SK-N-MC (cell line): ENCODE data around the gene PPFIBP2.

Source experiments
- DNase-seq: peaks from one replicate; pipeline ENCODE4 v3.0.0-alpha.2; 2011; ENCODE audit warnings: low read depth, low spot score
- H3K27ac ChIP-seq: fragments of 200-600 bp; sonication (generic); 2 replicates; pipeline ENCODE4 v1.5.1; 2016; ENCODE audit warnings: mixed run types
- H3K36me3 ChIP-seq: fragments of 200-600 bp; sonication (generic); 2 replicates; pipeline ENCODE4 v1.6.1; 2017; ENCODE audit warnings: antibody characterized with exemption, low read length, mixed read lengths; ENCODE audit not compliant: insufficient read depth
- H3K4me3 ChIP-seq: fragments of 200-600 bp; sonication (generic); 2 replicates; pipeline ENCODE4 v1.5.1; 2016
- H3K9ac ChIP-seq: fragments of 200-600 bp; sonication (generic); 2 replicates; pipeline ENCODE4 v1.8.0; 2017; ENCODE audit warnings: mixed run types, mixed read lengths; ENCODE audit not compliant: insufficient read length
- H3K9me3 ChIP-seq: fragments of 200-600 bp; sonication (generic); 2 replicates; pipeline ENCODE4 v1.6.1; 2017; ENCODE audit warnings: low read depth, mild to moderate bottlenecking, antibody characterized with exemption, low read length, moderate library complexity, mixed read lengths
- EZH2 ChIP-seq: fragments of 200-600 bp; sonication (generic); IDR thresholded peaks from one replicate; pipeline ENCODE4 v1.6.1; 2017; ENCODE audit warnings: antibody characterized with exemption
- FOXP2 ChIP-seq: optimal IDR thresholded peaks from 2 replicates; pipeline ENCODE3; 2011; ENCODE audit warnings: mild to moderate bottlenecking, moderate library complexity; ENCODE audit not compliant: insufficient read depth; ENCODE audit errors: extremely low read length, control extremely low read depth
- POLR2AphosphoS5 ChIP-seq: IDR thresholded peaks from 2 replicates; pipeline ENCODE4 v1.6.1; 2012; ENCODE audit warnings: mild to moderate bottlenecking, low read depth, low read length, borderline replicate concordance

The PPFIBP2 gene

DNA sequence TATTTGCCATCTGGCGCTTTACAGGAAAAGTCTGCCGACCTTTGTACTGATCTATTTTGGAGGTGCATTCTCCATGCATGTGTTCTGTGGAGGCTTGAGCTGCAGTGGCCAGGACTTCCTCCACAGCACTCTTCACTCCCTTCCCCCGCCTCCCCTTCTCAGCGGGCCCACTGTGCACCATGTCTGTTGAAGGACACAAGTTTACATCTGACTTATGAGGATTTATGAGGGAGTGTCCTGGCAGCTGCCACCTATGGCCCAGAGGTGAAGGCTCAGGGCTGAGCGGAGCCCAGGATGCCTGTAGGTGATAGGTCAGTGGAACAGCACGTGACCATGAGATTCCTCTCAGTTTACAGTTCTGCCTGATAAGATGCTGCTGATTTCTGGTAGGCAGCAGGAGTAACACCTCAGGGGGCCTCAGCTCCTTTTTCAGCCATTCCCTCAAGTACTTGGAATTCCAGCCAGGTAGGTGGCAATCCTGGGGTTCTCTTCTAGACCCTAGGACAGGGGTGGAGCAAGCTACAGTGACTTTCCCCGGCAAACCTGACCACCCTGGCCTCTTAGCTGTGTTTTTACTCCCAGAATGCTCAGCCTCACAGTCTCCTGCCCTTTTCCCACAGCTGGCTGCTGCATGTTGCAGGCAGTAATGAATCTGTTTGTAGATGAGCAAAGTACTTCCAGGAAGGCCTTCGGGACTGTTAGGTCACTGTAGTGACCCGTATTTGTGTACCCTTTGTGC lies 59.9 kb downstream of the PPFIBP2 start:
- no peak overlapping the region for H3K27ac ChIP-seq
- no peaks in the 10 kb centered on the region for H3K36me3 ChIP-seq
- no peak for DNase-seq
- no peak overlapping the region for H3K9ac ChIP-seq
- no peak overlapping the region for H3K4me3 ChIP-seq
- TF ChIP-seq POLR2AphosphoS5 (no peak), EZH2 (no peak), FOXP2 (no peak)
- no peaks in the 10 kb centered on the region for H3K9me3 ChIP-seq

DNA sequence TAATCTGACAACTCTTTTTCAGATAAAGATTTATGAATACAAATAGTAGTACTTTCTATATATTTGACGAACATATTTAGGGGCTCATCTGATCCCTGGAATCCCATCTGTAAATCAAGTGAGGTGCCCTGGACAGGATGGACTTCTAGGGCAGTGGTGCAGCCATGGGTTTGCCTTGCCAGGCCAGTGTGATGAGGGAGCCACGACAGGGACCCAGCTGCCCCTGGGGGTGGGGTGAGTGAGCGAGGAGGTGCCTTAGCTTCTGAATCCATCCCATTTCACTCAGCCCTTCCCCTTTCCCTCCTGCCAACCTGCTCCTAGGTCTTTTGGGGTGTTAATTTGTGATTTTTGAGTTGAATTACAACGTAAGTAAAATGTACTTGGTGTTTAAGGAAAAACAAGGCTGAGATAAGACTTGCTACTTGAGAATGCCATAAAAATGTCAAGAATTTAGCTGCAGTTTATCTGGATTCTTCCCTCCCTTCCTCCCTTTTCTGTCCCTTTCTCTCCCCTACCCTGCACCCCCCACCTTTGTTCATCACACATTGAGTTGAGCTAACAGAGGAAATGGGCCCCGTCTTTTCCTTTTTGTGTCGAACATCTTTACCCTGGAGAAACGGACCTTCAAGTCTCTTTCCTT lies 60.8 kb downstream of the PPFIBP2 start:
- H3K36me3 ChIP-seq, result no peaks in the 10 kb centered on the region
- no peak overlapping the region for H3K27ac ChIP-seq
- no peaks in the 10 kb centered on the region for H3K9me3 ChIP-seq
- no peak overlapping the region for H3K9ac ChIP-seq
- TF ChIP-seq POLR2AphosphoS5 (no peak), FOXP2 (no peak), EZH2 (no peak)
- DNase-seq, result no peak
- no peak overlapping the region for H3K4me3 ChIP-seq

DNA sequence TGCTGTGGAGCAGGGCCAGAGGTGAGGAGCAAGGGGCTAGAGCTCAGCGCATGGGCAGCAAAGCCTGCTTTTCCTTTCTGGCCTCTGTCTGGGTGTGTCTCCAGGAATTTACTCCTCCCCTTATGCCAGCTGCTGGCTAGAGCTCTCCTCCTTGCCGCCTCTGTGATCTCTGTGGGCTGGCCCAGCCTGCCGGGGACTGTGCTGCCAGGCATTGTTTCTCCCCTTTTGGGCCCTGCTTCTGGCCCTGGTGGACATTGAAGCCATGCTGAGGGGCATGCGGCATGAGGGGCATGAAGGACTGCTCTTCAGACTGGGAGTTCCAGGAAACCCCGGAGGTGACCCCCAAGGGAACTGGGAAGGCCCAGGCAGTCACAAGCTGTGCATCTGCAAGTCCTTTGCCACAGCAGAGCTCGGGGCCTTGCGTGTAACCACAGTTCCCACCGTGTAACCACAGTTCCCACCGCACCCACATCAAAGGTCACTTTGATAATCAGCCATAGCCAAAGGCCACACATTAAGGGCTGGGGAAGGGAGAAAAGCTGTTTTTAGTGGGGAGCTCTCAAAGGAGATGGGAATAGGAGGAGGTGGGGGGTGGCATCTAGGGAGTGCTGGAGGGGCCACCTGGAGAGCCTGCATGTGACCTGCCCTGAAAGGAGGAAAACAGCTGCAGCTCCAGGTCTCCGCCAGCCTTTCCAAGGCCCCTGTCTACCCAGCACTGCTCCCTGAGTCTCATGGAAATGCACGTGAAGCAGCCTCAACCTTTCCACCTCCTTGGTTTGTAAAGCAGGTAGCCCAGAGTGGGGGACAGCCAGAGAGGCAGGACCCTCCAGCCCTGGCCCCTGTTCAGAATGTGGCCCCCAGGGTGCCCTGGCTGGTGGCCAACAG lies 62.3 kb downstream of the PPFIBP2 start:
- H3K4me3 ChIP-seq, result peak overlapping the region; percentile 73
- H3K36me3 ChIP-seq, result no peaks in the 10 kb centered on the region
- no peaks in the 10 kb centered on the region for H3K9me3 ChIP-seq
- H3K9ac ChIP-seq, result no peak overlapping the region
- no peak overlapping the region for H3K27ac ChIP-seq
- DNase-seq, result no peak
- no peak for TF ChIP-seq POLR2AphosphoS5

DNA sequence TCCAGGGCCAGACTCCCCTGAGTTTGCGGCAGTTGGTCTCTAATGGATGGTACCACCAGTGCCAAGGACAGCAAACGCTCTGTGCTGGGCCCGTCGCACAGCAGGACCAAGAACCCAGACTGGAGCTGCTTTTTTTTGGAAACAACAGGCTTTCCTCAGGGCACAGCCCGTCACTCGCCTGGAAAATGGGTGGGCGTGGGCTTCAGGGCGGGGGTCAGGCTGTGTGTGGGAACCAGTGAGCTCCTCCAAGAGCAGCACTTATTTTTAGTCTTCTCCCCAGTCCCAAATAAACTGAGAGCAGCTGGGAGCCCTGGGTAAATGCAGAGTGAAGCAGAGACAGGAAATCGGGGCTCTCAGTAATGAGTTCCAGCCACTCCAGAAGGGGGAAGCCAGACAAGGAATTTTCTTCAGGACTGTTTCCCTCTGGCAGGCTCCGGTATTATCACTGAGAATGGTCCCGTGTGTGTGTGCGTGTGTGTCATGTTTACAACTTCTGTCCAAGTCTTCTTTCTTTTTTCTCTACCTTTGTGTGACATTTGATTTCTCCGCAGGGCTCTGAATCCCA lies 63.0 kb downstream of the PPFIBP2 start:
- no peak overlapping the region for H3K27ac ChIP-seq
- H3K4me3 ChIP-seq, result peak overlapping the region; percentile 73
- no peak for DNase-seq

DNA sequence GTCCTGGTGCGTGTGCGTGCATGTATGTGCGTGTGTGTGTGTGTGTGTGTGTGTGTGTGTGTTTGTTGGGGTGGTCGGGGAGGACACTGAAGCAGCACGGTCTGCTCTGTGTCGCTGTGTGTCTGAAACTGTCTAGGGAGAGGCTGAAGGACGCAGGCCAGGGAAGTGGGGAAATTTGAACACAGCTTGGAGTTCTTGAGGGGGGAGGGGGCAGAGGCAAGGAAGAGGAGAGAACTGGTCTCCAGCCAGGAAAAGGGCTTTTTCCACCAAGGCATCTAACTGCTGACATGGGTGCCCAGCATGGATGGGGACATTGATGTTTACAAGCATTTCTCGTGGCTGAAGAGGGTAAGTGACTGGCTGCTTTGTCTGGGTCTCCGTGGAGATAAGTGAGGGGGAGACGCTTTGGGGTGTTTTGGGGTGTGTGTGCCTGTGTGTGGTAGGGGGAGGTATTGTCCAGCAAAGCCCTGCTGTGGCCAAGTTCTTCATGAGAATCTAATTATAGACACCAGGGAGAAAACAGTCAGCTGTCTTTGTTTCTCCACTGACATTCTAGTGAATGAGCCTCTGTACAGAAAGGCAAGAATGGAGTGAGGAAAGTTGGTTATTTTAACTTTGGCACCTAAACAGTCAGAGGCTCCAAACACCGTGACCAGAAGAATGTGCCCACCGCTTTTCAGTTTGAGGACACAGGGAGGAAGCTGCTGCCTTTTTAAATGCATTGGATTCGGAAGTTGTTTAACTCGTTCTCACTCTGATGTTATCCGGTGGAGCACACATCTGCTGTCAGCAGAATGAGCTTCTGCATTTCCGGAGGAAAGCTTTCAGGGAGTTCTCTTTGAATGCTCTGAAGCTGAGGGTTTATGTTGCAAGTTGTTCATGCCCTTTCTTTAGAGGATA lies 63.7 kb downstream of the PPFIBP2 start:
- no peaks in the 10 kb centered on the region for H3K9me3 ChIP-seq
- no peak overlapping the region for H3K27ac ChIP-seq
- peak overlapping the region; percentile 73 for H3K4me3 ChIP-seq
- H3K36me3 ChIP-seq, result no peaks in the 10 kb centered on the region
- no peak overlapping the region for H3K9ac ChIP-seq
- TF ChIP-seq FOXP2 (no peak), EZH2 (no peak), POLR2AphosphoS5 (0 out of 2 replicates have a peak, but pooled peaks have one; percentile 27)
- DNase-seq, result peak; percentile 45

More for the DNA sequence above, 63.0 kb downstream of the PPFIBP2 start:
- H3K36me3 ChIP-seq, result no peaks in the 10 kb centered on the region
- H3K9me3 ChIP-seq, result no peaks in the 10 kb centered on the region
- no peak for TF ChIP-seq POLR2AphosphoS5
- TF ChIP-seq FOXP2, result no peak
- no peak overlapping the region for H3K9ac ChIP-seq

DNA sequence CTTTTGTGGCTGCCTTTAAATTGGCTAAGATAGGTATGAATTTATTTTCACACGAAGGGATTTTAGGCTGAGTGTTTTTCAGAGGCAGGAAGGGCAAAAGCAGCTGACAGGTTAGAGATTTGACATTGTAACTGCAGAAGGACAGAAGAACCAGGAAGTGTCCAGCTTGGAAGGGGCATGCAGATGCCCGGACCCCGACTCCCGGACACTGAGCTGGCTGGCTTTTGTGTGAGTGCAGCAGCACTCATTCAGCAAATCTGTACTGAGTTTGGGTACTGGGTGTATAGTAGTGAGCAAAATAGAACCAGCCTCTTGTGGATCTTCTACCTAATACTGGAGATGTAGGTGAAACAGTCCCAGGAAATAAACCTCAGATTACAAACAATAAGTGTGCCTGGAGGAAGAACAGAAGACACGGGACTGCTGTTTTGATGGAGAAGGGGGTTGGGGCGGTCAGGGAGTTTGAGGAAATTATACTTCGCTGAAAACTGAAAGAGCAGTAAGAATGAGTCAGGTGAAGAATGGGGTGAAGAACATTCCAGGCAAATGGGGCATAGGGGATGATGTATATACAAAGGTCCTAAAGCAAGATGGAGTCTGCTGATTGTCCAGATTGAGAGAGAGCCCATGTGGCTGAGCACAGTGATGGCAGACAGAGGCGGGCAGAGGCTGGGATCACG lies 64.6 kb downstream of the PPFIBP2 start:
- no peak for DNase-seq
- no peak overlapping the region for H3K27ac ChIP-seq
- H3K9me3 ChIP-seq, result no peaks in the 10 kb centered on the region
- H3K9ac ChIP-seq, result no peak overlapping the region
- TF ChIP-seq EZH2 (no peak), FOXP2 (no peak), POLR2AphosphoS5 (no peak)
- H3K36me3 ChIP-seq, result no peaks in the 10 kb centered on the region
- H3K4me3 ChIP-seq, result peak overlapping the region; percentile 73

DNA sequence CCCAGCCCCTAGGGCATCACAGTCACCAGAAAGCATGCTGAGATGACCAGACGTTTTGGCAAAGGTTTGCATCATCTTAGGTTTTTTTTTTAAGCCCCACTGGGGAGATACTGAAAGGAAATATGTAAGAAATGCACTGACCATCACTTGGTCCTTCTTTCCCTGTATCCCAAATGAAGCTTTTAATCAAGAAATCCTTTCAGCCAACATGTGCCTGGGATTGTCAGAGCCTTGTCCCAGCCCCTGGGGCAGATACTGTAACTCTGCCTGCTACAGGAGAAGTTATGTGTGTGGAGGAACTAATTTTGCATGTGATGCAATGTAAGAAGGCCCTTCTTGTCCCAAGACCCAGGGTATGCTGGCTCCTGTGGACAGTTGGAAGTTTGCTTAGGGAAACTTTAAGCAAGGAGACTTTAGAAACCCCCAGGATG lies 65.6 kb downstream of the PPFIBP2 start:
- Histone ChIP-seq H3K9ac (no peak overlapping the region), H3K27ac (no peak overlapping the region), H3K9me3 (no peaks in the 10 kb centered on the region), H3K4me3 (no peak overlapping the region), H3K36me3 (no peaks in the 10 kb centered on the region)
- DNase-seq, result no peak
- TF ChIP-seq FOXP2 (no peak), POLR2AphosphoS5 (no peak), EZH2 (no peak)
